ENCODE measurements around the gene POR. TPM values are rescaled to one million over a fixed set of nuclear protein-coding genes. Genes with fewer than 3 reads are reported as not detected.
A peak's percentile ranks its signal among the peaks of the same experiment; 100 is the strongest.

The POR gene
- total RNA-seq = 10 to 100 TPM; 37.8 to 71.4 (median 63.6) TPM

DNA sequence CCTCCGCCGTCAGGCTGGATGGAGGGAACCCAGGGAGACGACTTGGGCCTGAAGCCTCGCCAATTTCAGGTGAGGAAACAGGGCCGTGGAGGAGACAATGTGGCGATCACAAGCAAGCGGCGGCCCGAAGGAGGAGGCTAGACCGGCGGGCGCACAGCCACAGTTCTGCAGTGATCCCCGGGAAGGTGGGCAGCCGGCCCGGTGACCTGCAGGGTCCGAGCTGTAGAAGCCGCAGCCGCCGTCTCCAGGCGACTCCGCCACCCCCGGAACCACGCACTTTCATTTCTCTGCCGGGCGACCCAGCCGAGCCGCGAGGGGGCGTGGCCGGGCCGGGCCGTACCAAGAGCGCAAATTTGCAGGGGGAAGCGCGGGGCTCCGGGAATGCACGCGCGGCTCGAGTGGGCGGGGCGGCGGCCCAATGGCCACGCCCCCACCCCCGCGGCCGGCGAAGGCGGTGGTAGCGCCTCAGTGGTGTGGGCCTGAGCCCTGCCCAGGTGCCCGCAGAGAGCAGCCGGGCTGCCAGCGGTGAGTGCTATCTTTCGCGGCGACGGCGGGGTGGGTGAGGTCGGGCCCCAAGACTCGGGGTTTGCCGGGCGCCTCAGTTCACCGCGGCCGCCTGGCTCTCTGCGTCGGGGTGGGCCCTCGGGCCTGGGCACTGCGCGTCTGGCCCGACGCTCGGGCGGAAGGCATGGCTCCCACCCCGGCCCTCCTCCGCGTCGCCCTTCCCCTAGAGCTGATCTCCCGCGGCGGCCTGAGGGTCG lies at the start of gene POR:
Gene POR (plus strand): TSS at position 501 of the 761 bp plus-strand sequence. CDS start 38,847 bp downstream, outside the sequence.
- WGBS = 0% methylated on average over 4 of the region's 82 CpGs
- intact Hi-C loops (cut with DNase I) = loop anchor here (5.0 kb wide), 2 partner anchors 52 to 82 kb away; no protein-coding TSS in a partner anchor

DNA sequence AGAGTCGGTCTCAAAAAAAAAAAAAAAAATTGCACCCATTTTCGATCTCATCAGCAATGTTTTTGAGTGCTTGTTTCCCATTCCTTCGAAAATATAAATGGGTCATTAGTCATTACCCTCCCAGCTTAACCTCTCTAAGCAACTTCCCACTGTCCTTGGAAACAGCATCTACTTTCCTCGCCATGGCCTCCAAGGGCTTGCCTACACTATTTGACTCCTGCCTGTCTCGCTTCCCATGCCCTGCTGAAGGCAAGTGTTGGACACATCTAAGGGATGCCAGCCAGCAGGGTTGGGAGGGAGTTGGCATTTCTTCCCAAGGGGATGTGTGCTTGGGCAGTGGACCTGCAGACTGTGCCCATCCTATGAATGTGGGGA lies 48.9 kb upstream of the POR start:
- H3K4me3 ChIP-seq = no peak overlapping the region
- WGBS = 56% methylated on average over 5 of the region's 5 CpGs
- intact Hi-C loops (cut with DNase I) = loop anchor here (2.0 kb wide), 1 partner anchor 155 kb away; no protein-coding TSS in a partner anchor

More for the DNA sequence above, at the start of gene POR:
- H3K36me3 ChIP-seq = no peaks in the 10 kb centered on the region
- peak within 1 kb of the TSS; percentile 94 to 100 (median 98) for H3K4me3 ChIP-seq
- H3K4me1 ChIP-seq = peaks cover 20 to 34% (median 33%) of the 10 kb centered on the region in 4 donors
- peak; percentile 98 for DNase-seq (ENCODE audit: extremely low spot score)
- H3K27me3 ChIP-seq = no peaks in the 10 kb centered on the region
- H3K27ac ChIP-seq (replicated peaks in 1 of 4) = peak within 1 kb of the TSS; percentile 87 to 94 (median 94)
- TF ChIP-seq POLR2AphosphoS5 (IDR thresholded peaks at IDR 0.05) = peak; percentile 98 to 99
- no peak for TF ChIP-seq EP300 (IDR thresholded peaks at IDR 0.05)
- TF ChIP-seq CTCF (IDR thresholded peaks at IDR 0.05) = peak in 2 of 3 experiments; percentile 21 to 42
- peak; percentile 93 for TF ChIP-seq POLR2A (IDR thresholded peaks at IDR 0.05; ENCODE audit: low read depth)
- H3K9me3 ChIP-seq = no peaks in the 10 kb centered on the region

GRCh38 chr7:75866489-75867389 lies 48.2 kb upstream of the POR start:
- 40% methylated on average over 16 of the region's 19 CpGs for WGBS
- intact Hi-C loops (cut with DNase I) = loop anchor here (2.0 kb wide), 1 partner anchor 154 kb away; no protein-coding TSS in a partner anchor
- TF ChIP-seq EP300 (IDR thresholded peaks at IDR 0.05) (no peak), CTCF (IDR thresholded peaks at IDR 0.05) (peak; percentile 83 to 93 (median 90)), POLR2A (IDR thresholded peaks at IDR 0.05; ENCODE audit: low read depth) (no peak), POLR2AphosphoS5 (IDR thresholded peaks at IDR 0.05) (peak in 1 of 2 donors; percentile 38)
- Histone ChIP-seq H3K27ac (replicated peaks in 1 of 4) (no peak overlapping the region), H3K4me3 (no peak overlapping the region), H3K27me3 (peaks cover 0 to 9% (median 0%) of the 10 kb centered on the region in 4 donors), H3K36me3 (no peaks in the 10 kb centered on the region), H3K4me1 (peaks cover 6 to 10% (median 9%) of the 10 kb centered on the region in 4 donors), H3K9me3 (no peaks in the 10 kb centered on the region)
- no peak for DNase-seq (ENCODE audit: extremely low spot score)

More for the DNA sequence above, 48.9 kb upstream of the POR start:
- no peaks in the 10 kb centered on the region for H3K36me3 ChIP-seq
- peaks cover 6 to 10% (median 9%) of the 10 kb centered on the region in 4 donors for H3K4me1 ChIP-seq
- peaks cover 0 to 9% (median 0%) of the 10 kb centered on the region in 4 donors for H3K27me3 ChIP-seq
- DNase-seq (ENCODE audit: extremely low spot score) = no peak
- no peaks in the 10 kb centered on the region for H3K9me3 ChIP-seq
- no peak overlapping the region for H3K27ac ChIP-seq (replicated peaks in 1 of 4)
- TF ChIP-seq EP300 (IDR thresholded peaks at IDR 0.05) (no peak), POLR2AphosphoS5 (IDR thresholded peaks at IDR 0.05) (no peak), POLR2A (IDR thresholded peaks at IDR 0.05; ENCODE audit: low read depth) (no peak), CTCF (IDR thresholded peaks at IDR 0.05) (no peak)

DNA sequence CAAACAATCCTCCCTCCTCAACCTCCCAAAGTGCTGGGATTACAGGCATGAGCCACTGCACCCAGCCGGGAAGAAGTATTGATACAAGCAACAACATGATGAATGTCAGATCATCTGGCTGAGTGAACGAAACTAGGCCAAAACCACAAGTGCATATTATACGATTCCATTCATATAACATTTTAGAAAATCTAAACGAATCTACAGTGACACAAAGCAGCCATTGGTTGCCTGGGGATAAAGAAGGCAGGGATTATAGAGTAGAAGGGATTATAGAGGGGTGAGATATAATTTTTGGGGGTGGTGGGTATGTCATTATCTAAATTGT lies 47.6 kb upstream of the POR start:
- Histone ChIP-seq H3K4me3 (no peak overlapping the region), H3K4me1 (peaks cover 6 to 16% (median 13%) of the 10 kb centered on the region in 4 donors), H3K27ac (replicated peaks in 1 of 4) (no peak overlapping the region), H3K36me3 (no peaks in the 10 kb centered on the region), H3K9me3 (no peaks in the 10 kb centered on the region), H3K27me3 (peaks cover 0 to 9% (median 0%) of the 10 kb centered on the region in 4 donors)
- WGBS = 82% methylated on average over 4 of the region's 4 CpGs
- intact Hi-C loops (cut with DNase I) = loop anchor here (2.0 kb wide), 1 partner anchor 153 kb away; no protein-coding TSS in a partner anchor
- DNase-seq (ENCODE audit: extremely low spot score) = no peak
- TF ChIP-seq POLR2A (IDR thresholded peaks at IDR 0.05; ENCODE audit: low read depth) (no peak), POLR2AphosphoS5 (IDR thresholded peaks at IDR 0.05) (no peak), EP300 (IDR thresholded peaks at IDR 0.05) (no peak), CTCF (IDR thresholded peaks at IDR 0.05) (no peak)

Measured in esophagus muscularis mucosa (tissue), 4 donors.